Transverse colon (tissue), 4 donors: ENCODE measurements around the gene AGPAT2.

ENCODE experiments used
- CTCF ChIP-seq, 5 experiments: fragments of 200-600 bp in 3 of 5; fragments of 450-650 bp in 2 of 5; sonication (generic) in 3 of 5; IDR thresholded peaks; 1 replicate in 2 of 5; 2 replicates in 3 of 5; pipeline ENCODE4 v1.5.1; 2016 to 2017; ENCODE audit warnings: antibody characterized with exemption in 5 of 5, inconsistent platforms in 3 of 5, mild to moderate bottlenecking in 2 of 5, moderate library complexity in 1 of 5
- POLR2A ChIP-seq: fragments of 450-650 bp; IDR thresholded peaks from one replicate; pipeline ENCODE4 v1.6.1; 2016; ENCODE audit warnings: antibody characterized with exemption, mild to moderate bottlenecking, moderate library complexity
- POLR2AphosphoS5 ChIP-seq, 3 donors: sonication (generic); formaldehyde crosslinking; IDR thresholded peaks; one replicate each; pipeline ENCODE4 v1.6.1; 2016; ENCODE audit warnings: antibody characterized with exemption in 3 of 3

GRCh38 chr9:136667940-136668760 is 19.1 kb downstream of the AGPAT2 start:
- TF ChIP-seq CTCF (IDR thresholded peaks at IDR 0.05): no peak
- no peak for TF ChIP-seq POLR2AphosphoS5 (IDR thresholded peaks at IDR 0.05)
- no peak for TF ChIP-seq POLR2A
